Activated CD4-positive, alpha-beta T cell treated with anti-CD3 and anti-CD28 coated beads for 36 hours (primary cell): ENCODE results near the gene SYNE1. TPM values are rescaled to one million over a fixed set of nuclear protein-coding genes. Genes with fewer than 3 reads are reported as not detected.
"Not testable (repeated sequence)": the region's sequence is repeated elsewhere in the genome, so short reads cannot be mapped to it uniquely, and the experiment has no call there.

Source experiments
- ATAC-seq: fragments of 200-7000 bp; cut with Tn5 transposase; one replicate; pipeline ENCODE4 v1.10.0; 2021; ENCODE audit warnings: mild to moderate bottlenecking, moderate library complexity
- CTCF ChIA-PET: fragments of 350-600 bp; sonication (Branson Sonifier 250); formaldehyde crosslinking; loops from one replicate; lab custom pipeline; 2021; ENCODE audit warnings: antibody characterized with exemption; lab: Charles Lee
- POLR2A ChIA-PET: fragments of 350-600 bp; sonication (Branson Sonifier 250); formaldehyde crosslinking; loops from one replicate; lab custom pipeline; 2021; ENCODE audit warnings: antibody characterized with exemption, inconsistent platforms; lab: Charles Lee
- DNase-seq: peaks from one replicate; pipeline ENCODE4 v3.0.0-alpha.2; 2020
- H3K27ac Mint-ChIP-seq: one replicate; pipeline ENCODE4 v1.8.0; 2021; ENCODE audit warnings: mixed read lengths
- H3K27me3 Mint-ChIP-seq: one replicate; pipeline ENCODE4 v1.8.0; 2021; ENCODE audit warnings: mixed read lengths
- H3K36me3 Mint-ChIP-seq: one replicate; pipeline ENCODE4 v1.8.0; 2021; ENCODE audit warnings: low read depth, mixed read lengths
- H3K4me1 Mint-ChIP-seq: one replicate; pipeline ENCODE4 v1.8.0; 2021; ENCODE audit warnings: mixed read lengths
- H3K4me3 Mint-ChIP-seq: one replicate; pipeline ENCODE4 v1.8.0; 2021; ENCODE audit warnings: mild to moderate bottlenecking, moderate library complexity, mixed read lengths
- H3K9me3 Mint-ChIP-seq: one replicate; pipeline ENCODE4 v1.8.0; 2021; ENCODE audit warnings: low read depth, mixed read lengths
- intact Hi-C, 2 experiments: fragments of 100-400 bp; cut with DNase I in 1 of 2; cut with micrococcal nuclease in 1 of 2; formaldehyde crosslinking; loops; one replicate each; pipeline versions ENCODE4 v1.14.2 to v1.15.1; 2022 to 2024; cut with DNase I, micrococcal nuclease
- total RNA-seq, 2 experiments: library from RNA; stranded (reverse); gene quantifications; one replicate each; pipeline ENCODE4 v1.2.3, GENCODE V29; 2021

Gene SYNE1
- total RNA-seq, 2 experiments from 2014 or later: 20.8 to 21.9 TPM

DNA sequence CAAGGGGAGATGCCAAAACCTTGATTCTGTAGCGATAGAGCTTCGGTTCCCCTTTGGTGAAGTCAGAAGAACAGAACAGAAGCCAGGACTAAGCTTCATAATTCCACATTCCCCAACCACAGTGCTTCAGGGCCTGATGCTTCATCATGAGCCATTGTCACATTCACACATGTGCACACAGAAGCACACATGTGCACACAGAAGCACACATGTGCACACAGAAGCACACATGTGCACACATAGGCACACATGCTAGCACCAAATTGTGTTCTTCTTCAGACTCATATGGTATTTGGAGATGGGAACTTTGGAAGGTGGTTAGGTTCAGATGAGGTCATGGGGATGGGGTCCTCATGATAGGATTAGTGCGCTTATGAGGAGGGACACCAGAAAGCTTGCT, 183.2 kb downstream of the SYNE1 start:
- ChIA-PET POLR2A (no interaction called here), CTCF (no interaction called here)
- Mint-ChIP-seq H3K9me3 (peaks cover 2% of the 10 kb centered on the region), H3K4me3 (no peak overlapping the region), H3K27ac (no peak overlapping the region), H3K4me1 (no peaks in the 10 kb centered on the region), H3K27me3 (peaks cover 11% of the 10 kb centered on the region), H3K36me3 (no peaks in the 10 kb centered on the region)
- intact Hi-C loops: no loop called here
- DNase-seq (no peak), ATAC-seq (no peak)

DNA sequence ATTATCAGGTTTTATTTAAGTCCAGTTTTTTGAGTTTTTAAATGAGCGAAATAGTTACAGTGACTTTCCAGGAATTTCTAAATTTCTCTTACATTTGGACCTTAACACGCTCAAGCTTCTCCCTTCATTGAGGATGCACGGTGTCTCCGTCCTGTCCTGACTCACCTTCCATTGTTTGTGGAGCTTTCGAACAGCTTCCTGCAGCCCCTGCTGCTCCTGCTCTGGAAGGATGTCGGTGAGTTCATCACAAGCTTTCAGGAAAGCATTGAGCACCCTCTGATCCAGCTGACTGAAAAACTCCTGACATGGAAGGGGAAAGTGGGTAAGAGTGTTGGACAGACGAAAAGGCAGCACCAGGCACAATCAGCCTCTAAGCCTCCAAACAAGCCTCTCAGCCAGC, 183.7 kb downstream of the SYNE1 start:
- ATAC-seq (no peak), DNase-seq (no peak)
- Mint-ChIP-seq H3K27me3 (peaks cover 14% of the 10 kb centered on the region), H3K9me3 (peaks cover 2% of the 10 kb centered on the region), H3K4me3 (no peak overlapping the region), H3K27ac (no peak overlapping the region), H3K36me3 (no peaks in the 10 kb centered on the region), H3K4me1 (no peaks in the 10 kb centered on the region)
- ChIA-PET POLR2A (no interaction called here), CTCF (no interaction called here)
- intact Hi-C loops: no loop called here

DNA sequence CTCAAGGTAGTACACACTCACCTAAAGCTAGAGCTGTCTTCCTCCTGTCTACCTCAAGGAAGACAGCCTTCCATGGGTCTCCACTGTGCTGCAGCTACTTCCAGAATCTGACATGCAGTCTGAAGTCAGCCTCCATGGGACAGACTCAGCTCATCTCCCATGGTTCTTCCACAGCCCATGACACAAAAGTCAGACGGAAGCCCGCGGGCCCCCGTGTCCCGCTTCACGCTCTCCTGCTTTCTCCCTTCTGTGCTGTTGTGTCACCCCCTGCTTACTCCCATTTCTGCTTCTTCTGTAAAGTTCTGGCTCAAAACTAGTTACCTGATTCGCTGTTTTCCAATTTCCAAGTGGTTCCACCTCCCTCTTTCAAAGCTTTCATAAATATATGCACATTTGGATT, 184.5 kb downstream of the SYNE1 start:
- ChIA-PET CTCF (interaction anchor here (0.9 to 1.2 kb wide), 2 partner anchors 8 to 9 kb away, joined by 3 read pairs; no protein-coding TSS in a partner anchor), POLR2A (no interaction called here)
- intact Hi-C loops: no loop called here
- Mint-ChIP-seq H3K4me3 (no peak overlapping the region), H3K4me1 (no peaks in the 10 kb centered on the region), H3K27me3 (peaks cover 14% of the 10 kb centered on the region), H3K36me3 (no peaks in the 10 kb centered on the region), H3K27ac (no peak overlapping the region), H3K9me3 (peaks cover 2% of the 10 kb centered on the region)
- DNase-seq: no peak
- ATAC-seq: no peak

DNA sequence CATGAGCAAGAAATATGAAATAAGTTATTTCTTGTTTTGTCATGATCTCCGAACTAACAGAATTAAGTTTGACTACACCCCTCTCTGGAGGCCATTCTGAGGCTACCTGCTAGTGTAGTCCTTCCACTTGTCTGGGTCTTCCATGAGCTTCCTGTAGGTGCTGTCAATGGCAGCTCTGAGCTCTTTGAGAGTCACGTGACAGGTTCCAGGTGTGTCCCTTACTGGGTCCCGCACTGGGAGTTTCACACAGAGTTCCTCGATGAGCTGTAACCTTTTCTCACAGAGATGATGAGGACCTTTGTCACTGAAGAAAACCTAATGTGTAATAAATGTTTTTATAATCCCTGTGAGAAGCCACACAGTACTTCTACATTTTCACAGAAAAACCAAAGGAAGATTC, 186.6 kb downstream of the SYNE1 start:
- no peaks in the 10 kb centered on the region for H3K4me1 Mint-ChIP-seq
- H3K27me3 Mint-ChIP-seq: peaks cover 10% of the 10 kb centered on the region
- intact Hi-C loops: no loop called here
- H3K4me3 Mint-ChIP-seq: no peak overlapping the region
- no peak for ATAC-seq
- POLR2A ChIA-PET: no interaction called here
- H3K9me3 Mint-ChIP-seq: peaks cover 2% of the 10 kb centered on the region
- no peak for DNase-seq
- no peak overlapping the region for H3K27ac Mint-ChIP-seq
- no peaks in the 10 kb centered on the region for H3K36me3 Mint-ChIP-seq
- CTCF ChIA-PET: no interaction called here

DNA sequence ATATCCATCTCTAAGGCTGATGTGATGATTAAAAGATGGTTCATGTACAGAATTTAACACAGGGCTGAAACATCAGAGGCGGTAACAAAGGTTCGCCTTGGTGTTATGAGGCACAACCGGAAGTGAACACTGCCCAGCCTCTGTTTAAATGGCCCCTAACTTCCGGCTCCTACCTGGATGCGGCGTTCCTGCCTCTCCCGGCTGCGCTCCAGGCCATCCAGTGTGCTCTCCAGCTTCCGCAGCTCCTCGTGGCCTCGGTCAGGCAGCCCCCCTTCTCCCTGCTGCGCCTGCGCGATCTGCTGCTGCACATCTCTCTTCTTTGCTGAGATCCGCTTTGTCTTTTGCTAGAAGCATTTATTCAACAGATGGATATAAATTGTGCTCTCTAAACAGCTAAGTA, 195.3 kb downstream of the SYNE1 start:
- intact Hi-C loops: no loop called here
- ATAC-seq: no peak
- no peaks in the 10 kb centered on the region for H3K36me3 Mint-ChIP-seq
- no peak for DNase-seq
- ChIA-PET POLR2A (no interaction called here), CTCF (interaction anchor here (0.8 kb wide), 1 partner anchor 9 kb away, joined by 3 read pairs; no protein-coding TSS in a partner anchor)
- no peaks in the 10 kb centered on the region for H3K4me1 Mint-ChIP-seq
- no peaks in the 10 kb centered on the region for H3K9me3 Mint-ChIP-seq
- no peak overlapping the region for H3K4me3 Mint-ChIP-seq
- H3K27ac Mint-ChIP-seq: no peak overlapping the region
- H3K27me3 Mint-ChIP-seq: peaks cover 4% of the 10 kb centered on the region

DNA sequence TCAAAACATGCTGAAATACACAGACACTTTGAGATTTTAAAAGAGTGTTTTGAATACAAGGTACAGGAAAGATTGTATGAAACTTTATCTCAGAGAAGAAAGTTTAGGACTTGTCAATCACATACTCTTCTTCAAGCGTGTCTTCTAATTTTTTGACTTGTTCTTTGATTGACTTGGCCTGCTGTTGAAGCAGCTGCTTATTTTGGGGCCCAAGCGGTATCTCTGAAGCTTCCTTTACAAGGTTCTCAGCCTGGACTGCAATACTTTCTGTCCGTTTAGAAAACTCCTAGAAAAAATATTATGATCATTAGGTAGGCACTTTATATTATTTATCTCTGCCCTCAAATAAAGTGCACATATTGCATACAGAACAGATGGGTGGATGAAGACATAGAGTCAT, 201.3 kb downstream of the SYNE1 start:
- CTCF ChIA-PET: interaction anchor here (0.6 to 1.2 kb wide), 2 partner anchors 13 to 551 kb away, joined by 3 to 4 read pairs; no protein-coding TSS in a partner anchor
- H3K4me3 Mint-ChIP-seq: no peak overlapping the region
- DNase-seq: no peak
- POLR2A ChIA-PET: interaction anchor here (0.6 kb wide), 1 partner anchor 35 kb away, joined by 3 read pairs; no protein-coding TSS in a partner anchor
- no peak overlapping the region for H3K27ac Mint-ChIP-seq
- intact Hi-C loops: no loop called here
- H3K9me3 Mint-ChIP-seq: no peaks in the 10 kb centered on the region
- ATAC-seq: no peak
- no peaks in the 10 kb centered on the region for H3K36me3 Mint-ChIP-seq
- H3K4me1 Mint-ChIP-seq: no peaks in the 10 kb centered on the region
- peaks cover 4% of the 10 kb centered on the region for H3K27me3 Mint-ChIP-seq

DNA sequence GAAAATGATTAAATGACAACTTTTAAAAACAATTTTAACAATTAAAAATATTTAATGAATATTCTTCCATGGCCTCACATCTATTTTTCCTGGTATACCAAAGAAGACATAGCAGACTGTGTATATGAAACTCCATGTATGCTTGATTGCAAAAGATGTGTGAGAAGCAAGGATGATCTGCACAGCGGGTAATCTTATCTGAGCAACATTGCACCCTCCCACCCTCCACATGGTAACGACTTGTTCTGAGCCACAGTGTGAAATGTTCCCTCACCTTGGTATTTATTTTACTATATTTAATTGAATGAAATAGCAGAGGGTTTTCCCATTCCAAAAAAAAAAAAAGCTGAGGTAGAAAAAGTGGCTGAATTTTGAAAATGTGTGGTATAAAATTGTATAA, 204.4 kb downstream of the SYNE1 start:
- intact Hi-C loops: no loop called here
- DNase-seq (no peak), ATAC-seq (no peak)
- ChIA-PET CTCF (interaction anchor here (1.0 kb wide), 1 partner anchor 9 kb away, joined by 3 read pairs; no protein-coding TSS in a partner anchor), POLR2A (no interaction called here)
- Mint-ChIP-seq H3K9me3 (no peaks in the 10 kb centered on the region), H3K27ac (no peak overlapping the region), H3K4me1 (no peaks in the 10 kb centered on the region), H3K27me3 (peaks cover 6% of the 10 kb centered on the region), H3K4me3 (no peak overlapping the region), H3K36me3 (no peaks in the 10 kb centered on the region)

DNA sequence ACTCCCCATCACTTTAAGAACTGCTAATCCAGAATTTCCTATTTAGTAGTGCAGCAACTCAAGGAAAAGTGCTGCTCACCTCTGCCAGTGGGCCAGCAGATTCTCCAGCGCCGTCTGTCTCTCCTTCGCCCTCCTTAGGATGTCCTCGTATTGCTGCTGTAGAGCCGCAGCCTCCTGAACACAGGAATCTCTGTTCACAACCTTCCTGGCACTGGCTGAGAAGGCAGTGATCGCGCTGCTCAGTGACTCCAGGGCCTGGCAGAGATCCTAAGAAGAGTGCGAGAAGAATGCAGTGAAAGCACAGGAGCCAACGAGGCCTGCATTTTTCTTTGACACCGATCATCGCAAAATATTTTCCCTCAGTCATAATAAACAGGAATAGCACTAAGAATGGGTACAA, 209.0 kb downstream of the SYNE1 start:
- H3K4me3 Mint-ChIP-seq: no peak overlapping the region
- H3K36me3 Mint-ChIP-seq: no peaks in the 10 kb centered on the region
- no peaks in the 10 kb centered on the region for H3K9me3 Mint-ChIP-seq
- POLR2A ChIA-PET: no interaction called here
- no peaks in the 10 kb centered on the region for H3K4me1 Mint-ChIP-seq
- intact Hi-C loops: no loop called here
- peaks cover 22% of the 10 kb centered on the region for H3K27me3 Mint-ChIP-seq
- no peak overlapping the region for H3K27ac Mint-ChIP-seq
- DNase-seq (no peak), ATAC-seq (no peak)
- CTCF ChIA-PET: no interaction called here

DNA sequence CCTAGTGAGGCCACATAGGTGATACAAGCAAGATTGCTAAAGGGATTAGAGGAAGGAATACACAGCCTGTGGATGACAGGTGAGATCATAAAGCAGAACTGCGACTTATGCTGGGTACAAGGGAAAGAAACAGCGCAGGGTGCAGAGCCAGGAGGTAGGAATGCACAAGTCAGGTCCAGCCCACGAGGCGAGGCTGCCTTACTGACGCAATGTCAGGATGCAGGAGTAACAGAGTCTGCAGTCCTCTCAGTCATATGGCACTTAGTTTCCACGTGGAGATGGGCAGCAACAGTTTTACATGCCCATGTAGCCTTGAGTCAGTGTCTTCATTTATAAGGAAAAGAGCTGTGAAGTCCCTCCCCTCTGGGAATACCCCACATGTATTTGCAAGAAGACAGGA, 210.9 kb downstream of the SYNE1 start:
- ChIA-PET POLR2A (no interaction called here), CTCF (no interaction called here)
- ATAC-seq (no peak), DNase-seq (no peak)
- peaks cover 24% of the 10 kb centered on the region for H3K27me3 Mint-ChIP-seq
- H3K27ac Mint-ChIP-seq: no peak overlapping the region
- no peaks in the 10 kb centered on the region for H3K9me3 Mint-ChIP-seq
- H3K4me3 Mint-ChIP-seq: no peak overlapping the region
- H3K36me3 Mint-ChIP-seq: peaks cover 2% of the 10 kb centered on the region
- intact Hi-C loops: no loop called here
- no peaks in the 10 kb centered on the region for H3K4me1 Mint-ChIP-seq

DNA sequence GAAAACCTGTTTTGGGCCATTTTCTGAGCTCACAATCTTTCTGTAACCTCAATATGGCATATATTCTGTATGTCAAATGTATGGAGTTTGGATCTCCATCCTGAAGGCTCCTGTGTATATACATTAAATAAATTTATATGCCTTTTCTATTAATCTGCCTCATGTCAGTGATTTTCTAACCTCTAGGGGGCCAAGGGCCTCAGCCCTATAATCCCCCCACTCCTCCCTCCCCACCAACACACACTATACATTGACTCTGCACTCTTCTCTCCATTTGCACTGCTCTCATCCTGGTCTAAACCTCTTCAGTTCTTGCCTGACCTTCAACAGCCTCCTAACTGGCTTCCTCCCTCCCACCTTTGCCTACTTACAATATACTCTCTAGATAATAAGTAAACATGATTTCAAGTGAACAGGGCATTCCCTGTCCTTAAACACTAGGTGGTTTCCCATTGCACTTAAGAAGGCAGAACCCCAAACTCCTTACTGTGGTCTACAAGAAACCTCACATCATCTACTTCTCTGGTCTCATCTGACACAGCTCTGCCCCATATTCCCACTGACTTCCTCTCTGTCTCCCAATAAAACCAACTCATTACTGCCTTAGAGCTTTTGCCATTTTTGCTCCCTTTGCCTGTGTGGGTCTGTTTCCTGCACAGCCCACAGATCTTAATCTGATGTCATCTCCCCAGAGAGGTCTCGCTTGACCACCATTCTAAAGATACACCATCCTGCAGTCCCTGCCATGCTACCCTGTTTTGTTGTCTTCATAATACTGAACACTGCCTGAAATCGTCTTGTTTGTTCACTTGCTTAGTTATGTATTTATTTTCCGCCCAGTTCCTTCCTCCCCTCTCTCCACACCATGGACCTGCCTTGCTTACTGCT, 213.7 kb downstream of the SYNE1 start:
- CTCF ChIA-PET: interaction anchor here (0.7 to 1.1 kb wide), 2 partner anchors 12 to 345 kb away, joined by 3 to 5 read pairs; no protein-coding TSS in a partner anchor
- H3K4me1 Mint-ChIP-seq: no peaks in the 10 kb centered on the region
- no peak for ATAC-seq
- peaks cover 2% of the 10 kb centered on the region for H3K36me3 Mint-ChIP-seq
- POLR2A ChIA-PET: no interaction called here
- DNase-seq: no peak
- peaks cover 24% of the 10 kb centered on the region for H3K27me3 Mint-ChIP-seq
- peaks cover 2% of the 10 kb centered on the region for H3K9me3 Mint-ChIP-seq
- intact Hi-C loops: no loop called here
- H3K27ac Mint-ChIP-seq: no peak overlapping the region
- H3K4me3 Mint-ChIP-seq: no peak overlapping the region

DNA sequence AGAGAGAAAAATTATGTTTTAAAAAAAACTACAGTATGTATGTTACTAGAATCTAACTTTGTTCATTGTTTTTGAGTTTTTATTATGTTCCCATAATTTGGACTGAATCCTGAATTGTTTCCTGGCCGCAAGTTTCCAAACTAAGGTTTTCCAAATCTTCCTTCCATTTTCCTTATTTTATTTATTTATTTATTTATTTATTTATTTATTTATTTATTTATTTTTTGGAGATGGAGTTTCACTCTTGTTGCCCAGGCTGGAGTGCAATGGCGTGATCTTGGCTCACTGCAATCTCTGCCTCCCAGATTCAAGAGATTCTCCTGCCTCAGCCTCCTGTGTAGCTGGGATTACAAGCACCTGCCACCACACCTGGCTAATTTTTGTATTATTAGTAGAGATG, 215.7 kb downstream of the SYNE1 start:
- POLR2A ChIA-PET, H3K4me3 Mint-ChIP-seq, CTCF ChIA-PET, H3K36me3 Mint-ChIP-seq, ATAC-seq, intact Hi-C loops, H3K9me3 Mint-ChIP-seq, H3K27ac Mint-ChIP-seq, H3K4me1 Mint-ChIP-seq, DNase-seq: not testable (repeated sequence)
- H3K27me3 Mint-ChIP-seq: peaks cover 19% of the 10 kb centered on the region

DNA sequence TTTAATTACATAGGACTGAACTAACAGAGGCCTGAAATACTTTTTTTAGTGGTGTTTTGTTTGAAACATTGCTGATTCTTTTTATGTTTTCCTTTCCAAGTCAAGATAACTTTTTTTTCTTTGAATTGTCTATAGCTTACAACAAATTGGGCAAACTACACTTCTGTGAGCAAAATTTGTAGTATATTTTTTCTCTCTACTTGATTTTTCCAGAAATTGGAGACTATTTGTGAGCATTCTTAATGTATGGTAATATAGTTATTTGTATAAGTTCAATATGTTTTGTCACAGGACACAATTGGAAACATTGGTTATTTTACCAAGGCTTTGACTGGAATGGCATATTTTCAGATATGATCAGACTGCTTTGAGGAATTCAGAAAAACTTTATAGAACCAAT, 216.5 kb downstream of the SYNE1 start:
- Mint-ChIP-seq H3K9me3 (peaks cover 2% of the 10 kb centered on the region), H3K27ac (no peak overlapping the region), H3K27me3 (peaks cover 17% of the 10 kb centered on the region), H3K36me3 (peaks cover 2% of the 10 kb centered on the region), H3K4me1 (no peaks in the 10 kb centered on the region), H3K4me3 (no peak overlapping the region)
- intact Hi-C loops: no loop called here
- DNase-seq: no peak
- POLR2A ChIA-PET: no interaction called here
- no peak for ATAC-seq
- CTCF ChIA-PET: interaction anchor here (0.6 kb wide), 1 partner anchor 247 kb away, joined by 3 read pairs; no protein-coding TSS in a partner anchor
